DOHH2 (cell line): ENCODE data around the gene TP53I3.

Experiments
- CTCF ChIP-seq: fragments of 200-600 bp; sonication (generic); IDR thresholded peaks from one replicate; pipeline ENCODE4 v1.5.1; 2014; ENCODE audit warnings: antibody characterized with exemption, mild to moderate bottlenecking, low read depth, low read length; ENCODE audit not compliant: poor library complexity, severe bottlenecking
- EZH2phosphoT487 ChIP-seq: fragments of 200-600 bp; sonication (generic); IDR thresholded peaks from 2 replicates; pipeline ENCODE4 v1.6.1; 2017; ENCODE audit warnings: borderline replicate concordance, mild to moderate bottlenecking, antibody characterized with exemption, low read length, moderate library complexity, mixed read lengths

GRCh38 chr2:24050041-24050979 is 34.3 kb downstream of the TP53I3 start:
- TF ChIP-seq CTCF, result no peak
- TF ChIP-seq EZH2phosphoT487, result no peak
